Femur (tissue), 1 donor: ENCODE results near the gene RGPD4.
A peak's percentile ranks its signal among the peaks of the same experiment; 100 is the strongest.

Source experiments
- DNase-seq: peaks from one replicate; pipeline ENCODE4 v3.0.0-alpha.2; 2017

RGPD4 gene

DNA sequence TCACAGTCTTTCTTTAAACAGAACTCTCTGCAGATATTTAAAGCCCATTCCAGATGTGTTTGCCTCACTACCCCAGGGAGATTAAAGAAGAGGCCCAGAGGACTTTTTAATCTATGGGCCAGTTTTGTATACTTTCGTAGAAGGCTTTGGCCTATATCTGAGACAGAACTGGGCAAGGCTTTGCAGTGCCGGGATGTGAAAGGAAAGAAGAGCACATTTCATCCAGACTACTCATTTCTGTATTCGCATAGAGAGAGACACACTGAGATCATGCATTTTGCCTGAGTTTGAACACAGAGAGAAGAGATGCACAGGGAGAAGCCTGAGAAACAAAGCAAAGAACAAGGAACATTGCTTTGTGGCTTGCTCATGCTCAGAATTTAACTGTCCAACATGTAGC, 104.7 kb downstream of the RGPD4 start:
- peak; percentile 39 for DNase-seq

DNA sequence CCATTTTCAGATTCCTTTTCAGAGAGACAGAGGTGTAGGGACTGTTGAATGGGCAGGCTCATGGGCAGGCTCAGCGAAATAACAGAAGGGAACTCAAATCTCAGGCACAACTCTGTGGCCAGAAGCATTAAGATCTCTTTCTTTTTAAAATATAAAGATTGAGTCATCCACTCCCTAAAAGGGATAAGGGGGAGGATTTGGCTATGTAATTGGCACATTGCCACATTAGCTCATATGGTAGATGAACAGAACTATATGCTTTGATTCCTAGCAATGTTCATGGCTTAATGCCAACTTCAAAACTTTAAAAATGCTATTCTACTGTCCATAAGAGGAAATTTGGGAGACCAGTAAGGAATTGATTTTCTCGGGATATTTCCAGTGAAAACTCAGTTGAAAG, 105.8 kb downstream of the RGPD4 start:
- DNase-seq, result peak; percentile 28

DNA sequence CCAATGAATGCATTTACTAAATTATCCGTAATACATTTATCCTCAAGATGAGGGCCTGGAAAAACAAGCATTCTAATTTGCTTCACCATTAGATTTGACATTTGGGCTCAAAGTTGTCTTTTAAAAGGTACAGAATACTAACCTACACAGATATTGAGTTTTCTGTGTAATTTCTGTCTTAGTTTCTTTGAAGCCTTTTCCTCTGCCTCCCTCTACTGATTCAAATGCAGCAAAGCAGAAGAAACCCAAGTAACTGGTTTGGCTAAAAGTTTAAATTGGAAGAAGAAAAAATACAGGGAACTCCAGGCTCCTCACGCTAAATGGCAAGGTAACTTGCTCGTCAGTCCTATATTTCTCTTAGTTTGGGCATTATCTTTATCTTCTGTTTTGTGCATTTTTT, 106.3 kb downstream of the RGPD4 start:
- DNase-seq, result no peak

DNA sequence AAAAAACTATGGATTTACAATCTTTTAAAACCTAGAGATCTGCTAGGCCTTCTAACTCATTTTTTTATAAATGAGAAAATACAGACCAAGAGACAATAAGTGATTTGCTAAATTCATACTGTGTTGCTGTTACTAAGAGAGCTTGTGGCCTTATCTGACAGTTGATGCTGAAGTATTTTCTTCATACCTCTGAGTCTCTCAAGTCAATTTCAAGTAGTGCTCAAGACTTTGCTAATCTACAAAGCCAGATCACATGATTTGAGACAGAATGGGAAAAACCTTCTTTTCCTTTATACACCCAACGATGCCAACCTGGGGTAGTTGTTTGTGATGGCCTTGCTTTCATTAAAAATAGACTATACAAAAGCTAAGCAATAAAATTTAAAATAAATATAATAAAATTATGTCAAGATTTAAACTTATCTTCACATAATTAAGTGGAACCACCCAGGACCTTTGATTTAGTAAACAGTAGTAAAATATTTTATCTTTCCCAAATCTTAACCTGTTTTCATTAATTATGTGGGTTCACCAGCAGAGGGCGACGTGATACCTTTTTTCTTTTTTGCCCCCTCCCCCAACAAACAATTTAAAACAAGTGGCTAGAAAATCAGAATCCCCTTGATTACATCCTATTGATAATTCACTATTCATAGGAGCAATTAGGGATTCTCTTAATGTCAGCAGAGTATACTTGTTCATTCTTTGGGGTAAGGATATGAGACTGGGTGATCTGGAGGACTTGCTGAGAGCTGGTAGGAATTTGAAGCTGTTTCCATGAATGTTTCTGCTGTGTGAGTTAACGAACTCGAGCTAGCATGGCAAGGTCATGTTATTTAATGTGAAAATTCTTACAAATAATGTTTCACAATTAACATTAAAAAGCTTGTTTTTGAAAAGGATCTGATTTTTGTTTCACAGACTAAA, 110.0 kb downstream of the RGPD4 start:
- no peak for DNase-seq
